Ovary (tissue), 9 donors: ENCODE data around the gene KRTAP20-1. TPM values are rescaled to one million over a fixed set of nuclear protein-coding genes. Genes with fewer than 3 reads are reported as not detected.

Experiments used
- DNase-seq, 5 donors: peaks; one replicate each; pipeline ENCODE4 v3.0.0-alpha.2; 2019 to 2020
- H3K27ac ChIP-seq, 2 donors: fragments of 200-600 bp; one replicate each; pipeline versions ENCODE4 v1.5.1 to v1.8.0; 2019 to 2022
- H3K27me3 ChIP-seq: fragments of 200-600 bp; one replicate; pipeline ENCODE4 v1.8.0; 2022
- H3K36me3 ChIP-seq: fragments of 200-600 bp; sonication (generic); one replicate; pipeline ENCODE4 v1.5.1; 2019
- H3K4me1 ChIP-seq: one replicate; pipeline ENCODE4 v1.8.1; 2013; ENCODE audit warnings: mild to moderate bottlenecking, moderate library complexity; ENCODE audit not compliant: insufficient read depth
- H3K4me3 ChIP-seq: fragments of 200-600 bp; sonication (generic); one replicate; pipeline ENCODE4 v1.5.1; 2017
- H3K9me3 ChIP-seq, 2 donors: fragments of 200-600 bp in 1 of 2; sonication (generic) in 1 of 2; one replicate each; pipeline versions ENCODE4 v1.5.1 to v1.8.1; 2013 to 2019; ENCODE audit warnings: mild to moderate bottlenecking in 1 of 2, moderate library complexity in 1 of 2
- CTCF ChIP-seq, 3 donors: fragments of 450-650 bp in 2 of 3; fragments of 200-600 bp in 1 of 3; IDR thresholded peaks; one replicate each; pipeline versions ENCODE4 v1.5.1 to v1.8.0; 2016 to 2022; ENCODE audit warnings: antibody characterized with exemption in 3 of 3, mild to moderate bottlenecking in 1 of 3
- EP300 ChIP-seq: sonication (generic); formaldehyde crosslinking; IDR thresholded peaks from one replicate; pipeline ENCODE4 v1.6.1; 2017; ENCODE audit warnings: antibody characterized with exemption
- POLR2A ChIP-seq: fragments of 450-650 bp; IDR thresholded peaks from one replicate; pipeline ENCODE4 v1.6.1; 2017; ENCODE audit warnings: antibody characterized with exemption, mild to moderate bottlenecking, moderate library complexity
- WGBS, 3 donors: extraction: QIAGEN DNeasy Blood & Tissue Kit in 1 of 3; methylation state at CpG; one replicate each; pipeline versions ENCODE4 v1.1.5 to v1.1.7; 2013 to 2017; 5-methylcytosine and 5-hydroxymethylcytosine counted together
- intact Hi-C, 4 donors: fragments of 100-400 bp; cut with DNase I; formaldehyde crosslinking; loops; one replicate each; pipeline versions ENCODE4 v1.11.0 to v1.15.1; 2022 to 2023
- polyA plus RNA-seq, 2 donors: library from polyadenylated mRNA; stranded (reverse); fragments of 200-250 nt in 1 of 2; fragments of 350-450 nt in 1 of 2; fragmentation: Illumina TruSeq in 1 of 2; extraction: RNeasy Lipid Tissue Mini Kit (QIAGEN cat#74804) in 1 of 2; gene quantifications; one replicate each; pipeline ENCODE4 v1.2.3, GENCODE V29; 2013 to 2014
- total RNA-seq, 7 donors: library from RNA; depleted of rRNA in 2 of 7; stranded (reverse); fragments of >200 nt in 2 of 7; fragmentation: NEBNext Ultra II Directional in 3 of 7; extraction: Animal tissue kit (Norgen Biotek cat#: 25700) in 3 of 7; gene quantifications; one replicate each; pipeline versions ENCODE4 v1.1.0 to v1.2.4, GENCODE V29; 2016 to 2023
- donor health status: DM: no; HTN: no; CAD: no; lungs with moderate emphysema.
- donor health status: DM: no; HTN: no; CAD: no.
- donor health status: Bipolar disorder and iron deficiency.
- donor health status: DM: yes; HTN: yes; CAD: no.
- donor health status: DM: no; HTN: no; CAD: no.
- donor health status: DM: yes; HTN: yes; CAD: no.

Gene KRTAP20-1
- total and polyA plus RNA-seq, 9 donors, result not detected

DNA sequence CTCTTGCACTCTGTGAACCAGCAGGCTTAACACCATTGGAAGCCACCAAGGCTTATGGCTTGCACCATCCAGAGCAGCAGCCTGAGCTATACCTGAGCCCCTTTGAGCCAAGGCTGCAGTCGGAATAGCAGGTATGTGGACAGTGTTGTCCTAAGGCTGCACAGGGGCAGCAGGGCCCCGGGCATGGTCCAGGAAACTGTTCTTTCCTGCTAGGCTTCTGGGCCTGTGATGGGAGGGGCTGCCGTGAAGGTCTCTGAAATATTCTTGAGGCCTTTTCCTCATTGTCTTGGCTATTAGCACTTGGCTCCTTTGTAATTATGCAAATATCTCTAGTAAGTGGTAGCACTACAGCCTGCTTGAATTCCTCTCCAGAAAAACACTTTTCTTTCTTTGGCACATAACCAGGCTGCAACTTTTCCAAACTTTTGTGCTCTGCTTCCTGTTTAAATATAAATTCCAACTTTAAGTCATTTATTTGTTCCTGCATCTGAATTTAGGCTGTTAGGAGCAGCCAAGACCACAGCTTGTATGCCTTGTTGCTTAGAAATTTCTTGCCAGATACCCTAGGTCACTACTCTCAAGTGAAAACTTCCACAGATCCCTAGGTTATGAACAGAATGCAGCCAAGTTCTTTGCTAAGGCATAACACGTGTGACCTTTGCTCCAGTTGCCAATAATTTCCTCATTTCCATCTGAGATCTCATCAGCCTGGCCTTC is 9.4 kb downstream of the KRTAP20-1 start:
- Histone ChIP-seq H3K27me3 (no peaks in the 10 kb centered on the region), H3K9me3 (no peaks in the 10 kb centered on the region), H3K36me3 (no peaks in the 10 kb centered on the region), H3K4me1 (no peaks in the 10 kb centered on the region), H3K27ac (no peak overlapping the region), H3K4me3 (no peak overlapping the region)
- TF ChIP-seq EP300, result no peak
- TF ChIP-seq POLR2A, result no peak
- TF ChIP-seq CTCF (IDR thresholded peaks at IDR 0.05), result no peak
- intact Hi-C loops, result no loop called here
- WGBS, 3 donors, result 74 to 80% (median 75%) methylated on average over 4 of the region's 4 CpGs
- DNase-seq, result no peak

DNA sequence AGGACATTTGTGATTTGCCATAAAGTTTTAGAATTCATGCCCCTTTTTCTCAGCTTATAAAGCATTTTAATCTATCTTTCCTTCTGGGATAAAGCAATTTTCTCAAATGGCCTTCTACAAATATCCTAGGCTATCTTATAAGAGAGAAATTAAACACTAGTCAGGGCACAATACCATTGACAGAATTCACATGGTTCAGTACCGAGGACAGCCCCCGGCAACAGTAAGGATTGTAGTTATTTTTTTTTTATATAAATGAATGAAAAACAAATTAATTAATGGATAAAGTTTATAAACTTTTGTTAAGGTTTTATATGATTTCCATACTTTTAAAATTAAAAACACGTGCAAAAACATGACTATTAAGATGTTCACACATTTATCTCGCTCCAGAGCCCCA is 11.9 kb downstream of the KRTAP20-1 start:
- intact Hi-C loops, result no loop called here
- Histone ChIP-seq H3K36me3 (no peaks in the 10 kb centered on the region), H3K9me3 (no peaks in the 10 kb centered on the region), H3K4me3 (no peak overlapping the region), H3K4me1 (no peaks in the 10 kb centered on the region), H3K27ac (no peak overlapping the region), H3K27me3 (no peaks in the 10 kb centered on the region)
- 68 to 86% (median 85%) methylated on average over 4 of the region's 4 CpGs for WGBS, 3 donors
- TF ChIP-seq EP300 (no peak), POLR2A (no peak), CTCF (IDR thresholded peaks at IDR 0.05) (no peak)
- DNase-seq, result no peak

- 12 to 29% (median 20%) methylated on average over 1 of the region's 1 CpG for WGBS, 3 donors
- Histone ChIP-seq H3K27ac (no peak overlapping the region), H3K4me3 (no peak overlapping the region), H3K4me1 (no peaks in the 10 kb centered on the region), H3K36me3 (no peaks in the 10 kb centered on the region), H3K9me3 (no peaks in the 10 kb centered on the region), H3K27me3 (no peaks in the 10 kb centered on the region)
- DNase-seq, result no peak
- no peak for TF ChIP-seq CTCF (IDR thresholded peaks at IDR 0.05)
- no peak for TF ChIP-seq POLR2A
- no peak for TF ChIP-seq EP300
- intact Hi-C loops, result no loop called here
Observed at GRCh38 chr21:30629200-30629599, 13.0 kb downstream of the KRTAP20-1 start.

DNA sequence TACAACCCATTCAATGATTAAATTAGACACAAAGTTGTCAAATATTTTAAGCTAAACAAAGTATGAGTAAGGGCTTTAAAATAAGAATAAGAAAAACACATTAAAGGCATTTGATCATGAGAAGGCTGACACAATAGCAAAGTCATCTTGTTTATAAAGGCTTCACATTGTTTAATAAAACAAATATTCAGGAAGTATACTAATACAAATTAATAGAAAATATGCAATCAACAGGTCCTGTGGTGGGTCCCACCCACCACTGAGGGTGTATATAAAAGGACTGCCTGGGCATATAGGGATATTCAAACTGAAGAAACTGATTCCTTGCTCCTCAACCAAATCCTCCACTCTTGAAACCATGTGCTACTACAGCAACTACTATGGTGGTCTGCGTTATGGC is 18.7 kb downstream of the KRTAP20-1 start, which contains the start of gene KRTAP20-2:
TSS of gene KRTAP20-2 (plus strand) at position 301 of the 400 bp plus-strand sequence. CDS start at position 359, 58 bp downstream.
- Histone ChIP-seq H3K4me3 (no peak within 1 kb of the TSS), H3K4me1 (no peaks in the 10 kb centered on the region), H3K36me3 (no peaks in the 10 kb centered on the region), H3K9me3 (no peaks in the 10 kb centered on the region), H3K27ac (no peak within 1 kb of the TSS), H3K27me3 (no peaks in the 10 kb centered on the region)
- no peak for DNase-seq
- WGBS, 3 donors, result 76 to 94% (median 87%) methylated on average over 1 of the region's 1 CpG
- intact Hi-C loops, result no loop called here
- TF ChIP-seq EP300 (no peak), CTCF (IDR thresholded peaks at IDR 0.05) (no peak), POLR2A (no peak)
